ENCODE measurements around the gene TMEM132C. TPM values are rescaled to one million over a fixed set of nuclear protein-coding genes. Genes with fewer than 3 reads are reported as not detected.
A peak's percentile ranks its signal among the peaks of the same experiment; 100 is the strongest.

The TMEM132C gene
- total and polyA plus RNA-seq, 2 of the 8 experiments (the other 6 are each of a cell fraction or from before 2014, with no cell fraction given): 0.23 to 0.76 TPM

DNA sequence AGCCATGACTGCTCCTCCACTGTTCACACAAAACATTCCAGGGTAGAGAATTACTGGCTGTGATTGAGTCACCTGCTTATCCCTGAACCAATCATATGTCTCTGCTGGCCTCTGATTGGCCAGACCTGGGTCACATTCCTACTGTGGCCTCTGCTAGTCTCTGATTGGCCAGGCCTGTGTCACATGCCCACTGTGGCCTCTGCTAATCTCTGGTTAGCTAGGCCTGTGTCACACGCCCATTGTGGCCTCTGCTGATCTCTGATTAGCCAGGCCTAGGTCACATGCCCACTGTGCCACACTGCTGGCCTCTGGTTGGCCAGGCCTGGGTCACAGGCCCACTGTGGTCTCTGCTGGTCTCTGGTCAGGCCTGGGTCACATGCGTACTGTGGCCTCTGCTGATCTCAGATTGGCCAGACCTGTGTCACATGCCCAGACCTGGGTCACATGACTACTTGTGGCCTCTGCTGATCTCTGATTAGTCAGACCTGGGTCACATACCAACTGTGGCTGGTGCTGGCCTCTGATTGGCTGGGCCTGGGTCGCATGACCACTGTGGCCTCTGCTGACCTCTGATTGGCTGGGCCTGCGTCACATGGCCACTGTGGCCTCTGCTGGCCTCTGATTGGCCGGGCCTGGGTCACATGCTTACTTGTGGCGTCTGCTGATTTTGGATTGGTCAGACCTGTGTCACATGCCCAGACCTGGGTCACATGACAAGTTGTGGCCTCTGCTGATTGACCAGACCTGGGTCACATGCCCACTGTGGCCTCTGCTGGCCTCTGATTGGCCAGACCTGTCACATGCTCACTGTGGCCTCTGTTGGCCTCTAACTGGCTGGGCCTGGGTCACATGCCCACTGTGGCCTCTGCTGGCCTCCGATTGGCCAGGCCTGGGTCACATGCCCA, 305.2 kb downstream of the TMEM132C start:
- Histone ChIP-seq H3K79me1 (ENCODE audit: low read depth, low read length) (no peaks in the 10 kb centered on the region), H2BK12ac (ENCODE audit: low read depth, low read length) (no peak overlapping the region), H3K18ac (ENCODE audit: extremely low read depth, low read length) (no peak overlapping the region), H4K20me1 (replicated peaks in 1 of 2; ENCODE audit: control insufficient read depth in 1 of 2, insufficient read depth in 2 of 2, low read length in 2 of 2) (no peaks in the 10 kb centered on the region), H2AFZ (ENCODE audit: low read length) (no peak overlapping the region), H3K9ac (replicated peaks in 1 of 4; ENCODE audit: extremely low read depth in 1 of 4, low read depth in 3 of 4, low read length in 3 of 4) (no peak overlapping the region), H2BK20ac (ENCODE audit: low read length) (no peak overlapping the region), H2BK15ac (ENCODE audit: low read length) (no peak overlapping the region), H3K4ac (replicated peaks; ENCODE audit: insufficient read length, low read depth, low read length) (no peak overlapping the region), H4K91ac (replicated peaks; ENCODE audit: insufficient read length, low read length) (no peak overlapping the region), H3K27ac (ENCODE audit: low read depth, low read length) (no peak overlapping the region), H3K23ac (ENCODE audit: insufficient read length) (no peak overlapping the region), H2AK5ac (ENCODE audit: low read depth, low read length) (no peak overlapping the region), H3K79me2 (ENCODE audit: control insufficient read depth in 1 of 2, insufficient read depth in 2 of 2, low read length in 2 of 2) (no peaks in the 10 kb centered on the region), H3K9me3 (ENCODE audit: insufficient read depth in 2 of 2, low read depth in 1 of 2, low read length in 1 of 2) (peaks cover 8% of the 10 kb centered on the region in 2 experiments; a peak in 3 of 4 replicates), H4K8ac (ENCODE audit: extremely low read depth, insufficient read depth, low read length) (peak overlapping the region; percentile 71; the same call in 1 of the 2 replicates), H3K56ac (replicated peaks; ENCODE audit: insufficient read length, low read depth, low read length) (no peak overlapping the region), H3K4me3 (ENCODE audit: extremely low read depth in 1 of 4, insufficient read depth in 2 of 4, low read depth in 3 of 4, low read length in 4 of 4) (no peak overlapping the region), H2BK120ac (replicated peaks; ENCODE audit: low read depth, low read length) (no peak overlapping the region), H3K4me2 (ENCODE audit: insufficient read depth in 1 of 2, low read depth in 2 of 2, low read length in 2 of 2) (no peak overlapping the region), H3K36me3 (ENCODE audit: control insufficient read depth in 2 of 4, insufficient read depth in 4 of 4, low read length in 3 of 4) (no peaks in the 10 kb centered on the region), H3K14ac (ENCODE audit: insufficient read length) (no peak overlapping the region), H4K5ac (ENCODE audit: insufficient read length, low read depth, low read length) (no peak overlapping the region), H3K23me2 (ENCODE audit: low read depth, low read length) (no peaks in the 10 kb centered on the region; the same call in 1 of the 2 replicates), H3K27me3 (replicated peaks in 1 of 4; ENCODE audit: control insufficient read depth in 3 of 4, extremely low read depth in 1 of 4, insufficient read depth in 3 of 4, low read length in 3 of 4) (no peaks in the 10 kb centered on the region), H2BK5ac (ENCODE audit: low read depth, low read length) (no peak overlapping the region), H3K4me1 (replicated peaks in 1 of 4; ENCODE audit: control insufficient read depth in 3 of 4, insufficient read depth in 4 of 4, low read length in 3 of 4) (peaks cover 0 to 3% (median 0%) of the 10 kb centered on the region in 4 experiments; a peak in 1 of 7 replicates)
- FAIRE-seq (no peak), DNase-seq (ENCODE audit: low read depth in 1 of 2, low spot score in 2 of 2) (no peak)
- ChIA-PET CTCF (ENCODE audit: partially characterized antibody) (no interaction called here), POLR2A (ENCODE audit: partially characterized antibody) (no interaction called here)
- WGBS, 2 experiments (ENCODE audit: extremely low coverage in 1 of 2, insufficient coverage in 1 of 2, insufficient read length in 1 of 2, insufficient replicate concordance in 2 of 2, low coverage in 1 of 2, low lambda C conversion rate in 2 of 2, missing lambda C conversion rate in 1 of 2): 88% methylated on average over 7 of the region's 7 CpGs; no CpG with 5 or more reads in 1 of the 2 experiments
- TF ChIP-seq TEAD4 (IDR thresholded peaks at IDR 0.05; ENCODE audit: low read depth, low read length): no peak
- no peak for TF ChIP-seq TAF1 (IDR thresholded peaks at IDR 0.05; ENCODE audit: low read depth, low read length)
- no peak for TF ChIP-seq SP1 (IDR thresholded peaks at IDR 0.05; ENCODE audit: low read depth, low read length)
- TF ChIP-seq JUN (IDR thresholded peaks at IDR 0.05; ENCODE audit: low read depth, low read length): no peak
- TF ChIP-seq KDM4A (IDR thresholded peaks at IDR 0.05; ENCODE audit: low read depth, low read length, severe bottlenecking): no peak
- no peak for TF ChIP-seq NRF1 (IDR thresholded peaks at IDR 0.05; ENCODE audit: low read depth, low read length)
- TF ChIP-seq JUND (IDR thresholded peaks at IDR 0.05; ENCODE audit: low read length): no peak
